ENCODE data around the gene CNOT11.
"Not testable (repeated sequence)": the region's sequence is repeated elsewhere in the genome, so short reads cannot be mapped to it uniquely, and the experiment has no call there.

CNOT11 gene

GRCh38 chr2:101248756-101249155 lies 3.9 kb upstream of the CNOT11 start:
- DNase-seq = not testable (repeated sequence)

GRCh38 chr2:101249826-101250225 lies 2.9 kb upstream of the CNOT11 start:
- DNase-seq = no peak

DNA sequence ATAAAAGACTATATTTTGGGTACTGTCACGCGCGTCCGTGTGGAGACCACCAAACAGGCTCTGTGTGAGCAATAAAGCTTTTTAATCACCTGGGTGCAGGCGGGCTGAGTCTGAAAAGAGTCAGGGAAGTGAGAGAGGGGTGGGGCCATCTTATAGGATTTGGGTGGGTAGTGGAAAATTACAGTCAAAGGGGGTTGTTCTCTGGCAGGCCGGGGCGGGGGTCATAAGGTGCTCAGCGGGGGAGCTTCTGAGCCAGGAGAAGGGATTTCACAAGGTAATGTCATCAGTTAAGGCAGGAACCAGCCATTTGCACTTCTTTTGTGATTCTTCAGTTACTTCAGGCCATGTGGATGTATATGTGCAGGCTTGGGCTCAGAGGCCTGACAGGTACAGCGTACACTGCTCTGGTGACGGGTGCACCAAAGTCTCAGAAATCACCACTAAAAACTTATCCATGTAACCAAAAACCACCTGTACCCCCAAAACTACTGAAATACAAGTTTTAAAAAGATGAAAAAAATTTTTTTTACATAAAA lies 1.4 kb upstream of the CNOT11 start:
- DNase-seq = not testable (repeated sequence)

GRCh38 chr2:101251844-101252407 lies 760 bp upstream of the CNOT11 start:
- DNase-seq = peak; percentile 33

- DNase-seq = peak; percentile 42
Measured at GRCh38 chr2:101253013-101253702, 472 bp downstream of the CNOT11 start.

- DNase-seq = no peak
Measured at GRCh38 chr2:101253703-101254450, 1.2 kb downstream of the CNOT11 start.

GRCh38 chr2:101255501-101255900 lies 2.8 kb downstream of the CNOT11 start:
- no peak for DNase-seq

GRCh38 chr2:101256316-101256715 lies 3.6 kb downstream of the CNOT11 start:
- no peak for DNase-seq

DNA sequence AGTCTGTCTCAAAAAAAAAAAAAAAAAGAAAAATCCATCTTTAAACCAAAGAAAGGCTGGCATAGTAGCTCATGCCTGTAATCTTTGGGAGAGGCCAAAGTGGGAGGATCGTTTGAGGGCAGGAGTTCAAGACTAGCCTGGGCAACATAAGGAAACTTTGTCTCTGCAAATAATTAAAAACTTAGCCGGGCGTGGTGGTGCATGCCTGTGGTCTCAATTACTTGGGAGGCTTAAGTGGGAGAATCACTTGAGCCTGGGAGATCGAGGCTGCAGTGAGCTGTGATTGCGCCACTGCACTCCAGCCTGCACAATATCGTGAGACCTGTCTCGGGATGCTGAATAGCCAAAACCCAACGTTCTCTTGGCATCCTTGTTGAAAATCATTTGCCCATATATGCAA lies 6.1 kb downstream of the CNOT11 start:
- no peak for DNase-seq

- no peak for DNase-seq
Measured at GRCh38 chr2:101262142-101262541, 9.5 kb downstream of the CNOT11 start.

- no peak for DNase-seq
Measured at GRCh38 chr2:101263377-101263800, 10.7 kb downstream of the CNOT11 start.

DNA sequence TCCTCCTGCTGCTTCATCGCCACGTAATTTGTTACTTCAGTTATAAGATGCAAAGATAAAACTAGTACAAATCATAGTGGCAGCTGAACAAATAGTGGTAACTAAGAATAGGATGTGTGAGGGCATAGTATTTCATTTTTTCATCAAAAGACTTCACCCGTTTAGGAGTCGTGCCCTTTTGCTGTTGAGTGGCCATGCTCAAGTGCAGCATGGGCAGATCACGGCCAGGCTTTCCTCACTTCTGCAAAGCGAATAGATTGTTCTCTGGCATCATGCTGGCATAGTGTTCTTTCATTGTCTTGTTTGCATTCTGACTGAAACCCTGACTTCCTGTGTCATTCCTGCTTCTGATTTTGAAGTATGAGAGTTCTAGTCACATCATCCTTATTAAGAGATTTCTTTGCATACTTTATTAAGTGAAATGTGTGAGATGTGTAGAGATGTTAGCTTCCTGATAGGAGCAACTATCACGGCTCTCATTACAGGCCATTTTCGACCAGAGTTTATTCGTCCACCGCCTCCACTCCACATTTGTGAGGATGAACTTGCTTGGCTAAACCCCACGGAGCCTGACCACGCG lies 11.8 kb downstream of the CNOT11 start:
- no peak for DNase-seq

DNA sequence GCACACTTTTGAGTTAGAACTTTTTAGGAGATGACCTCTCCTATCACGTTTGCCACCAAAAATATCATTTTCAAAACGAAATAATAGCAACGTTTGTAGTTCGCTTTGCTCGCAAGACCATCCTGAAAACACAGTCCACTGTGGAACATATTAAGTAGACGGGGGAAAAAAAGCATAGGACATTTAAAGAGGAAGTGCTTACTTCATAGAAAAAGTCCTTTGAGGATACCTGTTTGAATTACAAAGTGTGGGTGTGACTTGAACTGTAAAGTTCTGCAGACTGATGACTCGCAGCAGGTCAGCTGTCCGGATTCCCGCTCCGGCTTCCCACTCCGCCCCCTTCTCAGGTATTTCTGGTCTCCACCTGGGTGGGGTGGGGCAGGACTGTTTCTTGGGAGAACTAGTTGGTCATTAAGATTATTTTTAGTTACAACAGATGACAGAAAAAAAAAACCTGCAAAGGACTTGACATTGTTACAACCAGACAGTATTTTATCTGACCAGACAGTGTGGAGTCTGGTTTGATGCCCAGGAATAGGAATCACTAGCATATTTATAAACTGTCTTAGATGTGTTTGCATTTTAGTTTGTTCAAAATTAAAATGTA lies 13.3 kb downstream of the CNOT11 start:
- DNase-seq = no peak

DNA sequence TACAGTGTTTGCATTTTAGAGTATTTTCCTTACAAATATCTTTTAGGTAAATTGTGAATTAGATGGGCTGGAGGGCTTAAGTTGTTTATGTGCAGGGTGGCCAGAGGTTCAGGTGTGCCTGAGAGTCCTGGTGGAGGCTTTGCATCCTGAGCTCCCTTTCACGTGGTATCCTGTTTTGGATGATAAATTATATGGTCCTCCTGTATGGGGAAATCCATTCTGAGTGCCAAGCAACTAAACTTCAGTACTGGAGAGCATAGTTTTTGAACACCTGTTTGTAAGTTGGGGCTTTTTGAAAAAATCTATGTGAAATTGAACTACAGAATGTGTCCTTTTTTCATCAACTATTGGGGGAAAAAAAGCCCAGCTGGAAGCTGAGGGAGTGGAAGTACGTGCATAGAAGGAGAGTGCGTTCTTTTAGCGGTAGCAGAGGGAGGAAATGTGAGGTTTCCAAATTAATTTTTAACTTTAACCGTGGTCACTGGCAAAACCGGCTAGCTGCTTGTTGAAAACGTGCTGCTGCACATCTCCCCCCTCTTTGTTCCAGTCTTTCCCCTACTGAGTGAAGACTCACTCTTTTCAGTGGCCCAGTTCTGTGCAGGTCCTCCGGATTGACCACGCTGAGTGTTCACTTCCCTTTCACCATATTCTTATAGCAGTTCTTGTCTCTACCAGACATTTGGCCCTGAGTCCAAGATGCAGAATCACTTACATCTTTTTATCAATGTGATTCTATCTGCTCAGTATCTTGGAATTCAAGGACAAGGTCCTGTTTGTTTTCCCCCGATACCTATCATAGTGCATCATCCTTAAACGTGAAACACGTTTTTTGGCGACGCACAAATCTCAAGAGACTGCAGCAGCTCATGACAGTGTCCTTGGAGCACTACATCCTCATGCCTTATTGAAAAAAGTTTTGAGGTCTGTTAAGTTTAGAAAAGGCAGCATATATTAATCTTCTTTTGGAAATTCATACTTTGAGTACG lies 15.3 kb downstream of the CNOT11 start:
- DNase-seq = no peak

DNA sequence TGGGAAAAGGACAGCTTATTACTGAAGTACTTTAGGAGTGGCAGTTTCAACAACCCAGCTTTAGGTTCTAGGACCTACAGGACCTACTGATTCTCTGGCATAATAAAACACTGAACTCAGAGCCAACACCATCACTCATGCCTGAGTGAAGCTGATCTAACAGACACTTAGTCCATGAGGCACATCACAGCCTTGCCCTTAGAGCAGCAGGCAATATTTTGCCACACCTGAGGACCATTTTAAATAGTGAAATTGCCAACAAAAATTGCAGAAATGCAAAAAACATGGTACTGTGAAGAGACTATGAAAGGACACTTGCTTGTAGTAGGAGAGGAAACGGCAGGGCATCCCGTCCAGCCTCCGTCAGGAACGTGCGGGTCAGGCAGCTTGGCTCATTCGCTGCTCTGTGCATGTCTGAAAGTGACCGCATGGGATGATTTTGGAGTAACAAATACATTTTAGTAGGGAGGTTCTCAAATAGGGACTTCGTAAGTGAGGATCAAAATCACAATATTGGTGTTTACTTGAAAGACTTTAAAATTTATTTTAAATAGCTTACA lies 18.1 kb downstream of the CNOT11 start:
- DNase-seq = no peak

DNA sequence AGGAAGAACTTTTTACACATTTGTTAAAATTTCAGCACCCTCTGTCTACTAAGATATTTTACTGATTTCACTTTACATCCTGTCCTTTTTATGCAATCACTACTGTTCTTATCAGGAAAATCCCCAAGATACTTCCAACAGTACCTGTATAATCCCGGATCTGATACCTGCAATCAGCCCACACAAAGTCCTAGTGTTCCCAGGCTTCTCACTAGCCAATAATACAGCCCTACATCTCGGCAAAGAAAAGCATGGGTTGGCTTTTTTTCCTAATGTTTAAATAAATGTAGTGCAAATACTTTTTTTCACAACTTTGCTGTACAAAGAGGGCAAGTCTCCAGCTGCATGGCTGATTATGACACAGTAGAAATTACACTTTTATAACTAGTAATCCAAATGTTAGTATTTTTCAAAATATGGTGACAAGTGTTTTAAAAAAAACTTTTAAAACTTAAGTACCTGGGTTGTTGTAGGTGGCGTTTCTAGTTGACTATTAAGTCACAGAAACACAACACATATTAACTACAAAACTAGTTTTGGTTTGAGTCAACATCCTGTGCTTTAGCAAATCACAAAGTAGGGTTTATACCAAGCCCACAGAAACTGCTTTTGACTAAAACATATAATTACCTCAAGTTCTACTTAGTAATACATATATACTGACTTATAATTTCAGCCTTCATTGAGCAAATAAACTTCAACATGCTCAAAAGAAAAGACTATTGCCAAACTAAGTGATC lies 19.5 kb downstream of the CNOT11 start:
- no peak for DNase-seq

DNA sequence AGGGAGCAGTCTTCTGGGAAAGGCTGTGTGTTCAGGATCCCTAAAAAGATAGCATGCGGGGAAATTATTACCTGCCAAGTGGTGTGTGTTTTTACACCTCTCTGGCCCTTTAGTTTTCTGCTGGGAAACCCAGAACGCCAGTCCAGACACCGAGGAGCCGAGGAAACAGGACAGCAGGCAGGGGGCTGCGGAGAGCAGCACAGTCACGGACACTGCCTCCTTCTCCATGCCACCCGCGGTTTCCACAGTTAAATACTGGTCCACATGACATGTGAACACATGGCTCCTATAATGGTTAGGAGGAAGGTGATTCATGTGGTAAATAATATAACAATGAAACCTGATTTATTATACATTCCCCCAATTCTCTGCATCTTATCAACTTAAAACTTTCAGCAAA lies 20.4 kb downstream of the CNOT11 start:
- no peak for DNase-seq

- no peak for DNase-seq
Measured at GRCh38 chr2:101274142-101274541, 21.5 kb downstream of the CNOT11 start.

GRCh38 chr2:101277111-101277510 lies 24.4 kb downstream of the CNOT11 start:
- DNase-seq = no peak

DNA sequence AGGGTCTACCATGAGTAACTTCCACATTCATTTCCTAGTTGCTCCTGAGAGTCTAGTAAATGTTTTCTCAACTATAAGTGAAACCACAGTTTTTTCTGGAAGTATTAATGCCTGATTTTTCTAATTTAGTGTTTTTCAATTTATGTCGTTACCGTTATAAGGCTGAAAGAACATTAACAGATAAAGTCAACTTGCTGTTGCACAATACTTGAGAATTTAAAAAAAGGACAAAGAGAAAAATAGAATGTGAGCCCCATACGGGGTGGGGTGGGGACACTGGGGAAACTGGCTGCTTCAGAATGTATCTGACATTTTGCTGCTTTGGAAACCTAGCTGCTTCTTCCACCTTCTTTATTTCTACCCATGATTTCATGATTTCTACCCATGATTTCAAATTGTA lies 26.2 kb downstream of the CNOT11 start:
- DNase-seq = no peak

DNA sequence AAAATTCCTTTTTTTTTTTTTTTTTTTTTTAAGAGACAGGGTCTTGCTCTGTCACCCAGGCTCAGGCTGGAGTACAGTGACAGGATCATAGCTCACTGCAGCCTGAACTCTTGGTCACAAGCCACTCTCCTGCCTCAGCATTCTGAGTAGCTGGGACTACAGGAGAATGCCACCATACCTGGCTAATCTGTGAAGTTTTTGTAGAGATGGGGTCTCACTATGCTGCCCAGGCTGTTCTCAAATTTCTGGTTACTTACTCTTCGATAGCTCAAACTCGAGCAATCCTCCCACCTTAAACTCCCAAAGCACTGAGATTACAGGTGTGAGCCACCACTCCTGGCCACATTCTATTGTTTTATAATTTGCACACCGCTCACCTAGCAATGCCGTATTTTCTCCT lies 28.8 kb downstream of the CNOT11 start:
- no peak for DNase-seq

All from NCI-H748 treated with DMSO at 0.1 percent for 48 hours (cell line).